Fibroblast of lung (primary cell): ENCODE measurements around the gene GRK4.

ENCODE experiments used
- CTCF ChIP-seq, 2 donors: IDR thresholded peaks in 1 of 2; conservative IDR thresholded peaks in 1 of 2; 1 replicate in 1 of 2; 2 replicates in 1 of 2; pipeline ENCODE4 v1.5.1; 2011 to 2012; ENCODE audit warnings: low read length in 2 of 2, control low read depth in 1 of 2, inconsistent platforms in 1 of 2, low read depth in 1 of 2, mild to moderate bottlenecking in 1 of 2
- EZH2 ChIP-seq: IDR thresholded peaks from 2 replicates; pipeline ENCODE4 v1.5.1; 2012; ENCODE audit warnings: low read length, control low read depth, mild to moderate bottlenecking; ENCODE audit errors: missing control alignments

DNA sequence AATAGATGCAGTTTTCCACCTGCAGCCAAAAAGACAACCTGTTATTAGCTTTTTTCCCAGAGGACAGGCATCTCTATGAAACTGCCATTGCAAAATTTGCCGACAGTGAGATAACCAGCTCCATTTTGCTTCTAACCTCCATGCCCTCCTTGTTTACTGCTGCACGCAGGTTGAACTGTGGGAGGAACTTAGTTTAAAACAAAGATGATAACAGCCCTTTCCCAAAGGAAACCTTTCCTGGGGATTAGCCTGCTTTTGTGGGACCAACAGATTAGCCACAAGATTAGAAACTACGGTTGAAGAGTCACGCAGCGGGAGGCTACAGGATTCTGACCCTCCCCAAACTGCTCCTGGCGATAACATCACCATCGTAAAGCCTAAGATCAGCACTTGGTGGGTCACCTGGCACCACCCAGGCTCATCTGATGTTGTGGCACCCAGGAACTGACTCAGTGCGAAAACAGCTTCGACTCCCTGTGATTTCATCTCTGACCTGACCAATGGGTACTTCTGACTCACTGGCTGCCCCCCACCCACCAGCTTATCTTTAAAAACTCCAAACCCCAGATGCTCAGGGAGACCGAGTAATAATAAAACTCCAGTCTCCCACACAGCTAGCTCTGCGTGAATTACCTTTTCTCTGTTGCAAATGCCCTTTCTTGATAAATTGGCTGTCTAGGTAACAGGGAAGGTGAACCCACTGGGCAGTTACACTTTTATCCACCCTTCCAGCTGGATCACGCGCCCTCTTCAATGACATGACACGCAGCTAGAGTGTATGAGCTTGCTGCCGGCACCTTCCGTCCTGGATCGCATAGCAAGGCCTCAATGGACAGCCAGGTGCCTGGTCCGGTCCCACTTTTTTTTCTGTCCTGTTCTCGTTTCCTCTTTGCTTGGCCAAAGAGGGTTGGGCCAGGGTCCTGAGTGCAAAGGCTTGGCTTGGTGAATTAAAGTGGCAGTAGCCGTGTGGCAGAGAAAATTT, 27.3 kb upstream of the GRK4 start:
- TF ChIP-seq CTCF (conservative IDR thresholded peaks at IDR 0.05 in 1 of 2, IDR thresholded peaks at IDR 0.05 in 1 of 2; ENCODE audit: low read depth in 1 of 2, low read length in 2 of 2), result no peak
- no peak for TF ChIP-seq EZH2
